H1 (cell line): ENCODE results near the gene TXNL4A. TPM values are rescaled to one million over a fixed set of nuclear protein-coding genes. Genes with fewer than 3 reads are reported as not detected.

Experiments
- CTCF ChIA-PET: fragments of 300-600 bp; sonication (Branson Sonifier 250); formaldehyde crosslinking; loops from one replicate; lab custom pipeline; 2021; ENCODE audit not compliant: partially characterized antibody; lab: Charles Lee
- POLR2A ChIA-PET: fragments of 300-600 bp; sonication (Branson Sonifier 250); formaldehyde crosslinking; loops from one replicate; lab custom pipeline; 2021; ENCODE audit warnings: inconsistent platforms; ENCODE audit not compliant: partially characterized antibody; lab: Charles Lee
- DNase-seq, 2 experiments: peaks; one replicate each; pipeline versions ENCODE4 v3.0.0 to v3.0.0-alpha.2; 2010 to 2022; ENCODE audit warnings: low spot score in 2 of 2, low read depth in 1 of 2, mixed read lengths in 1 of 2
- FAIRE-seq: peaks from 2 replicates; lab custom pipeline; 2011; peaks lifted over from hg19 to GRCh38; lab: Jason Lieb, UNC
- H2AFZ ChIP-seq: 2 replicates; pipeline ENCODE4 v1.8.1; 2012; ENCODE audit warnings: low read length, inconsistent platforms
- H2AK5ac ChIP-seq: 2 replicates; pipeline ENCODE4 v1.6.1; 2013; ENCODE audit warnings: low read depth, low read length
- H2BK120ac ChIP-seq: replicated peaks from 2 replicates; pipeline ENCODE3; 2013; ENCODE audit warnings: low read depth, low read length, inconsistent platforms
- H2BK12ac ChIP-seq: 2 replicates; pipeline ENCODE4 v1.6.1; 2013; ENCODE audit warnings: low read depth, low read length
- H2BK15ac ChIP-seq: 2 replicates; pipeline ENCODE4 v1.6.1; 2013; ENCODE audit warnings: low read length
- H2BK20ac ChIP-seq: 2 replicates; pipeline ENCODE4 v1.6.1; 2013; ENCODE audit warnings: low read length
- H2BK5ac ChIP-seq: 2 replicates; pipeline ENCODE4 v1.6.1; 2013; ENCODE audit warnings: low read depth, low read length
- H3K14ac ChIP-seq: 2 replicates; pipeline ENCODE4 v1.6.1; 2013; ENCODE audit warnings: inconsistent platforms; ENCODE audit not compliant: insufficient read length
- H3K18ac ChIP-seq: 2 replicates; pipeline ENCODE4 v1.6.1; 2013; ENCODE audit warnings: low read length; ENCODE audit errors: extremely low read depth
- H3K23ac ChIP-seq: 2 replicates; pipeline ENCODE4 v1.6.1; 2013; ENCODE audit warnings: inconsistent platforms; ENCODE audit not compliant: insufficient read length
- H3K23me2 ChIP-seq: 2 replicates; pipeline ENCODE4 v1.6.1; 2013; ENCODE audit warnings: low read depth, low read length
- H3K27ac ChIP-seq: 2 replicates; pipeline ENCODE4 v1.6.1; 2011; ENCODE audit warnings: low read depth, low read length, inconsistent platforms
- H3K27me3 ChIP-seq, 4 experiments: replicated peaks in 1 of 4; 1 replicate in 1 of 4; 2 replicates in 3 of 4; pipeline versions ENCODE4 v1.6.1 to v1.8.1; 2011 to 2013; ENCODE audit warnings: low read length in 3 of 4, mild to moderate bottlenecking in 3 of 4, inconsistent platforms in 2 of 4, mixed read lengths in 2 of 4, moderate library complexity in 1 of 4; ENCODE audit not compliant: control insufficient read depth in 3 of 4, insufficient read depth in 3 of 4; ENCODE audit errors: extremely low read depth in 1 of 4
- H3K36me3 ChIP-seq, 4 experiments: 2 replicates each; pipeline versions ENCODE4 v1.6.1 to v1.8.1; 2011 to 2013; ENCODE audit warnings: mild to moderate bottlenecking in 4 of 4, low read length in 3 of 4, moderate library complexity in 2 of 4, control low read depth in 1 of 4, inconsistent platforms in 1 of 4; ENCODE audit not compliant: insufficient read depth in 4 of 4, control insufficient read depth in 2 of 4
- H3K4ac ChIP-seq: replicated peaks from 2 replicates; pipeline ENCODE3; 2013; ENCODE audit warnings: low read length, low read depth, mixed read lengths, inconsistent platforms; ENCODE audit not compliant: insufficient read length
- H3K4me1 ChIP-seq, 4 experiments: replicated peaks in 1 of 4; 1 replicate in 1 of 4; 2 replicates in 3 of 4; pipeline versions ENCODE4 v1.6.1 to v1.8.1; 2011 to 2013; ENCODE audit warnings: low read length in 3 of 4, inconsistent platforms in 2 of 4, mixed read lengths in 1 of 4; ENCODE audit not compliant: insufficient read depth in 4 of 4, control insufficient read depth in 3 of 4
- H3K4me2 ChIP-seq, 2 experiments: 2 replicates each; pipeline versions ENCODE4 v1.6.1 to v1.8.1; 2011 to 2013; ENCODE audit warnings: low read depth in 2 of 2, low read length in 2 of 2, control low read depth in 1 of 2, inconsistent platforms in 1 of 2, mild to moderate bottlenecking in 1 of 2; ENCODE audit not compliant: insufficient read depth in 1 of 2
- H3K4me3 ChIP-seq, 4 experiments: fragments of 200-600, 300-600 bp in 1 of 4; sonication (generic), shearing (Covaris generic), sonication (Bioruptor Twin) in 1 of 4; 2 replicates each; pipeline versions ENCODE4 v1.5.1 to v1.8.1; 2011 to 2016; ENCODE audit warnings: low read length in 4 of 4, low read depth in 3 of 4, control low read depth in 2 of 4, inconsistent platforms in 2 of 4, mild to moderate bottlenecking in 2 of 4, mixed read lengths in 1 of 4, moderate library complexity in 1 of 4; ENCODE audit not compliant: insufficient read depth in 2 of 4; ENCODE audit errors: extremely low read depth in 1 of 4
- H3K56ac ChIP-seq: replicated peaks from 2 replicates; pipeline ENCODE3; 2013; ENCODE audit warnings: low read depth, mild to moderate bottlenecking, mixed read lengths, low read length, inconsistent platforms; ENCODE audit not compliant: insufficient read length
- H3K79me1 ChIP-seq: 2 replicates; pipeline ENCODE4 v1.6.1; 2013; ENCODE audit warnings: low read depth, low read length, control low read depth
- H3K79me2 ChIP-seq, 2 experiments: 2 replicates each; pipeline versions ENCODE4 v1.6.1 to v1.8.1; 2012 to 2013; ENCODE audit warnings: low read length in 2 of 2, mild to moderate bottlenecking in 2 of 2, inconsistent platforms in 1 of 2; ENCODE audit not compliant: insufficient read depth in 2 of 2, control insufficient read depth in 1 of 2
- H3K9ac ChIP-seq, 4 experiments: replicated peaks in 1 of 4; 1 replicate in 1 of 4; 2 replicates in 3 of 4; pipeline versions ENCODE4 v1.6.1 to v1.8.1; 2011 to 2013; ENCODE audit warnings: low read depth in 3 of 4, low read length in 3 of 4, control low read depth in 2 of 4, mild to moderate bottlenecking in 2 of 4, moderate library complexity in 2 of 4, inconsistent platforms in 1 of 4; ENCODE audit errors: extremely low read depth in 1 of 4
- H3K9me3 ChIP-seq, 2 experiments: 2 replicates each; pipeline versions ENCODE4 v1.6.1 to v1.8.1; 2012 to 2013; ENCODE audit warnings: mild to moderate bottlenecking in 2 of 2, moderate library complexity in 2 of 2, control low read depth in 1 of 2, inconsistent platforms in 1 of 2, low read depth in 1 of 2, low read length in 1 of 2, mixed read lengths in 1 of 2; ENCODE audit not compliant: insufficient read depth in 2 of 2
- H4K20me1 ChIP-seq, 2 experiments: replicated peaks in 1 of 2; 2 replicates each; pipeline versions ENCODE3 to v1.8.1; 2011 to 2013; ENCODE audit warnings: inconsistent platforms in 2 of 2, low read length in 2 of 2, mild to moderate bottlenecking in 1 of 2; ENCODE audit not compliant: insufficient read depth in 2 of 2, control insufficient read depth in 1 of 2
- H4K5ac ChIP-seq: 2 replicates; pipeline ENCODE4 v1.6.1; 2013; ENCODE audit warnings: low read length, low read depth, mixed read lengths, inconsistent platforms; ENCODE audit not compliant: insufficient read length
- H4K8ac ChIP-seq: 2 replicates; pipeline ENCODE4 v1.8.0; 2013; ENCODE audit warnings: mild to moderate bottlenecking, moderate library complexity, low read length, inconsistent platforms; ENCODE audit not compliant: insufficient read depth; ENCODE audit errors: extremely low read depth
- H4K91ac ChIP-seq: replicated peaks from 2 replicates; pipeline ENCODE3; 2013; ENCODE audit warnings: low read length, mixed read lengths, inconsistent platforms; ENCODE audit not compliant: insufficient read length
- SAP30 ChIP-seq: fragments of 300-600 bp; sonication (generic); IDR thresholded peaks from 2 replicates; pipeline ENCODE4 v1.7.1; 2012; ENCODE audit warnings: low read length, moderate library complexity, mild to moderate bottlenecking, inconsistent platforms; ENCODE audit not compliant: insufficient read depth, insufficient replicate concordance
- WGBS, 2 experiments: shearing (Covaris generic) in 1 of 2; methylation state at CpG; one replicate each; pipeline versions ENCODE4 v1.1.6 to v1.1.7; 2013 to 2015; ENCODE audit warnings: low lambda C conversion rate in 2 of 2, mixed read lengths in 2 of 2, inconsistent platforms in 1 of 2, low coverage in 1 of 2, missing lambda C conversion rate in 1 of 2; ENCODE audit not compliant: insufficient replicate concordance in 2 of 2, insufficient coverage in 1 of 2, insufficient read length in 1 of 2; ENCODE audit errors: extremely low coverage in 1 of 2, missing lambda C conversion rate in 1 of 2; 5-methylcytosine and 5-hydroxymethylcytosine counted together
- polyA plus RNA-seq, 7 experiments: library from polyadenylated mRNA; depleted of rRNA in 3 of 7; stranded (reverse) in 5 of 7; unstranded in 2 of 7; fragments of >200 nt in 5 of 7; fragments of 200-250 nt in 2 of 7; gene quantifications; 1 replicate in 5 of 7; 2 replicates in 1 of 7; 4 replicates in 1 of 7; pipeline versions ENCODE4 v1.2.1 to v1.2.3, GENCODE V29; 2011 to 2013; ENCODE audit warnings: missing spikeins in 2 of 7, mixed read lengths in 2 of 7
- total RNA-seq: library from RNA; stranded (reverse); fragmentation: NEBNext Ultra II Directional; extraction: Animal tissue kit (Norgen Biotek cat#: 25700); gene quantifications from 2 replicates; pipeline ENCODE4 v1.2.1, GENCODE V29; 2021

The TXNL4A gene
- total and polyA plus RNA-seq, 2 of the 8 experiments (the other 6 are each of a cell fraction or from before 2014, with no cell fraction given), result 169 to 181 TPM

- no peak overlapping the region for H3K23ac ChIP-seq
- H2AK5ac ChIP-seq, result no peak overlapping the region
- H2BK12ac ChIP-seq, result no peak overlapping the region
- POLR2A ChIA-PET, result no interaction called here
- no peak overlapping the region for H2BK5ac ChIP-seq
- FAIRE-seq, result no peak
- no peaks in the 10 kb centered on the region for H3K27me3 ChIP-seq
- H3K9ac ChIP-seq, result no peak overlapping the region
- WGBS, 2 experiments, result 90% methylated on average over 25 of the region's 25 CpGs; no CpG with 5 or more reads in 1 of the 2 experiments
- H3K4me2 ChIP-seq, result no peak overlapping the region
- peaks cover 0 to 3% of the 10 kb centered on the region in 2 experiments; a peak in 2 of 4 replicates for H3K79me2 ChIP-seq
- no peak overlapping the region for H4K5ac ChIP-seq
- H3K56ac ChIP-seq, result no peak overlapping the region
- DNase-seq, result peak in 1 of 2 experiments; percentile 38
- H3K23me2 ChIP-seq, result 0 out of 2 replicates have a peak, but pooled peaks cover 2% of the 10 kb centered on the region
- CTCF ChIA-PET, result interaction anchor here (0.6 to 1.8 kb wide), 7 partner anchors 9 to 232 kb away, joined by 3 to 5 read pairs (median 3); no protein-coding TSS in a partner anchor
- no peak overlapping the region for H2BK20ac ChIP-seq
- H3K27ac ChIP-seq, result no peak overlapping the region
- H3K18ac ChIP-seq, result no peak overlapping the region
- no peaks in the 10 kb centered on the region; a peak in 2 of 7 replicates for H3K4me1 ChIP-seq
- H3K79me1 ChIP-seq, result no peaks in the 10 kb centered on the region; the same call in 1 of the 2 replicates
- H2AFZ ChIP-seq, result no peak overlapping the region
- H4K91ac ChIP-seq, result no peak overlapping the region
- no peak overlapping the region for H4K8ac ChIP-seq
- H2BK15ac ChIP-seq, result no peak overlapping the region
- no peak overlapping the region for H3K14ac ChIP-seq
- H2BK120ac ChIP-seq, result no peak overlapping the region
- H3K4me3 ChIP-seq, result no peak overlapping the region
- no peak overlapping the region for H3K4ac ChIP-seq
- H4K20me1 ChIP-seq, result peaks cover 0 to 5% of the 10 kb centered on the region in 2 experiments
- no peaks in the 10 kb centered on the region; a peak in 1 of 8 replicates for H3K36me3 ChIP-seq
- H3K9me3 ChIP-seq, result peaks cover 3 to 10% of the 10 kb centered on the region in 2 experiments; a peak in 2 of 4 replicates
- no peak for TF ChIP-seq SAP30
Measured at GRCh38 chr18:79924814-79925731, 63.3 kb downstream of the TXNL4A start.
